HL-60 (cell line): ENCODE results near the gene PRR13.
A peak's percentile ranks its signal among the peaks of the same experiment; 100 is the strongest.

Experiments used
- DNase-seq, 2 experiments: peaks; one replicate each; pipeline ENCODE4 v3.0.0-alpha.2; 2010 to 2020; ENCODE audit warnings: low read depth in 1 of 2, low spot score in 1 of 2
- H3K27ac ChIP-seq: fragments of 250-450 bp; sonication (Bioruptor Pico); replicated peaks from 2 replicates; pipeline ENCODE4 v1.5.1; 2020; ENCODE audit warnings: mild to moderate bottlenecking, moderate library complexity
- H3K27me3 ChIP-seq: fragments of 250-450 bp; sonication (Bioruptor Pico); 2 replicates; pipeline ENCODE4 v1.5.1; 2021; ENCODE audit warnings: mild to moderate bottlenecking, moderate library complexity; ENCODE audit not compliant: insufficient read depth, poor library complexity, severe bottlenecking
- H3K4me3 ChIP-seq: replicated peaks from 2 replicates; pipeline ENCODE4 v1.5.1; 2011; ENCODE audit warnings: mild to moderate bottlenecking, control low read depth, low read length; ENCODE audit not compliant: insufficient read depth
- GABPA ChIP-seq: IDR thresholded peaks from 2 replicates; pipeline ENCODE4 v1.6.1; 2012; ENCODE audit warnings: low read depth
- POLR2AphosphoS5 ChIP-seq: IDR thresholded peaks from 2 replicates; pipeline ENCODE4 v1.6.1; 2012; ENCODE audit warnings: low read depth
- SPI1 ChIP-seq: IDR thresholded peaks from 2 replicates; pipeline ENCODE4 v1.6.1; 2012; ENCODE audit warnings: low read depth, mild to moderate bottlenecking, borderline replicate concordance
- TF ChIP-seq, protein P1 (sequence below): IDR thresholded peaks from one replicate; pipeline ENCODE4 v1.5.1; 2011; ENCODE audit warnings: low read length, control low read depth, inconsistent platforms; ENCODE audit not compliant: insufficient read depth
- TF ChIP-seq, protein P2 (sequence below): IDR thresholded peaks from 2 replicates; pipeline ENCODE4 v1.6.1; 2012; ENCODE audit warnings: low read depth; ENCODE audit not compliant: insufficient replicate concordance

The PRR13 gene

DNA sequence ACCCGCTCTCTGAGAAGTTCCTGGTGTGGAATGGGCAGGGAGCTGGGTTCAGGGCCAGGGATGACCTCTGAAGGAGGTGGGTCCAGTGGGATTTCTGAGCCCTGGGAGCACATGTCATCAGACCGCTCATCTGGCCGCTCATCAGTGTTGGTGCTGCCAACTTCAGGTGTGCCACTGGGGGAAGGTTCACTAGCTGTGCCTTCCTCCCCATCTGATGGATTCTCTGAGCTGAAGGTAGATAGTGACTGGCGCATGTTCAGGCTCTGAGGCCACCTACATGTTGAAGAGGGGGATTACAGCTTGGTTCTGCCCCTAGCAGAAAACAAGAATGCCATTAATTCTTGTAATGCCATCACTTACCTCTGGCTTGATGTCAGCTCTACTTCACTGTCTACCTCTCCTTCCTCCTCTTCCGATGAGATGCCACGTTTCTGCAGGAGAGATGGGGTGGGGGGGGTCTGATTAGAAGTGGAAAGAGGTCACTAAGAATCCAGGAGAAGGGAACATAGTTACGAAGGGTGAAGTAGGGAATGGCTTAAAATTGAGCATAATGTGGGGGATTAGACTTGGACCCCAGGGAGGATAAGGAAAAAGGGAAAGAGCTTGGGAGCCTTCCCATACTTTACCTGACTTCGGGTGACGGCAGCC, 40.5 kb downstream of the PRR13 start:
- no peak overlapping the region for H3K4me3 ChIP-seq
- H3K27ac ChIP-seq = no peak overlapping the region
- TF ChIP-seq, protein P1, sequence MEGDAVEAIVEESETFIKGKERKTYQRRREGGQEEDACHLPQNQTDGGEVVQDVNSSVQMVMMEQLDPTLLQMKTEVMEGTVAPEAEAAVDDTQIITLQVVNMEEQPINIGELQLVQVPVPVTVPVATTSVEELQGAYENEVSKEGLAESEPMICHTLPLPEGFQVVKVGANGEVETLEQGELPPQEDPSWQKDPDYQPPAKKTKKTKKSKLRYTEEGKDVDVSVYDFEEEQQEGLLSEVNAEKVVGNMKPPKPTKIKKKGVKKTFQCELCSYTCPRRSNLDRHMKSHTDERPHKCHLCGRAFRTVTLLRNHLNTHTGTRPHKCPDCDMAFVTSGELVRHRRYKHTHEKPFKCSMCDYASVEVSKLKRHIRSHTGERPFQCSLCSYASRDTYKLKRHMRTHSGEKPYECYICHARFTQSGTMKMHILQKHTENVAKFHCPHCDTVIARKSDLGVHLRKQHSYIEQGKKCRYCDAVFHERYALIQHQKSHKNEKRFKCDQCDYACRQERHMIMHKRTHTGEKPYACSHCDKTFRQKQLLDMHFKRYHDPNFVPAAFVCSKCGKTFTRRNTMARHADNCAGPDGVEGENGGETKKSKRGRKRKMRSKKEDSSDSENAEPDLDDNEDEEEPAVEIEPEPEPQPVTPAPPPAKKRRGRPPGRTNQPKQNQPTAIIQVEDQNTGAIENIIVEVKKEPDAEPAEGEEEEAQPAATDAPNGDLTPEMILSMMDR = no peak
- TF ChIP-seq POLR2AphosphoS5 = peak; percentile 38
- no peak for DNase-seq
- H3K27me3 ChIP-seq = no peaks in the 10 kb centered on the region

DNA sequence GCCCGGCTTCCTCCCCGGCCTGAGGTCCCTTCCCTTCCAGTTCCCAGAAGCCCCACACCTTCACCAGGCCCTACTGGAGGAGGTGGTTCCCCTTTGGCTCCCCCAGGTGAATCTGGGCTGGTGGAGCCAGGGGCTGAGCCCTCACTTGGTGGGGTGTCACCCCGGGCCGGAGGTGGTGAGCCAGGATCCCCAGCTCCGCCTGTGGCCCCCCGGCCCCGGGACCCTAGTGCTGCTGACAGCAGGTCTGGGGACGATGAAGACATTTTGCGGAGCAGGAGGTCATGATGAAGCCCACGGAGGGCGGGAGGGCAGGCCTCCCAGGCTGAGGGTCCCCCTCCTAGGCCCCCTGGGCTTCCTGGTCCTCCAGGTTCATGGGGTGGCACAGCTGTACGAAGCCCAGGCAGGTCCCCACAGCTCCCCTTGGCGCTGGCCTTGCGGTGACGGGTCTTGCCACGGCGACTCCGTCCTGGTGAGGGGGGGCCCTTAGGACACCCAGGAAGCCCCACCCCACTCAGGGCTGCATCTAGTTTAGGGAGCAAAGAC, 41.2 kb downstream of the PRR13 start:
- TF ChIP-seq, protein P1 = no peak
- TF ChIP-seq, protein P2, sequence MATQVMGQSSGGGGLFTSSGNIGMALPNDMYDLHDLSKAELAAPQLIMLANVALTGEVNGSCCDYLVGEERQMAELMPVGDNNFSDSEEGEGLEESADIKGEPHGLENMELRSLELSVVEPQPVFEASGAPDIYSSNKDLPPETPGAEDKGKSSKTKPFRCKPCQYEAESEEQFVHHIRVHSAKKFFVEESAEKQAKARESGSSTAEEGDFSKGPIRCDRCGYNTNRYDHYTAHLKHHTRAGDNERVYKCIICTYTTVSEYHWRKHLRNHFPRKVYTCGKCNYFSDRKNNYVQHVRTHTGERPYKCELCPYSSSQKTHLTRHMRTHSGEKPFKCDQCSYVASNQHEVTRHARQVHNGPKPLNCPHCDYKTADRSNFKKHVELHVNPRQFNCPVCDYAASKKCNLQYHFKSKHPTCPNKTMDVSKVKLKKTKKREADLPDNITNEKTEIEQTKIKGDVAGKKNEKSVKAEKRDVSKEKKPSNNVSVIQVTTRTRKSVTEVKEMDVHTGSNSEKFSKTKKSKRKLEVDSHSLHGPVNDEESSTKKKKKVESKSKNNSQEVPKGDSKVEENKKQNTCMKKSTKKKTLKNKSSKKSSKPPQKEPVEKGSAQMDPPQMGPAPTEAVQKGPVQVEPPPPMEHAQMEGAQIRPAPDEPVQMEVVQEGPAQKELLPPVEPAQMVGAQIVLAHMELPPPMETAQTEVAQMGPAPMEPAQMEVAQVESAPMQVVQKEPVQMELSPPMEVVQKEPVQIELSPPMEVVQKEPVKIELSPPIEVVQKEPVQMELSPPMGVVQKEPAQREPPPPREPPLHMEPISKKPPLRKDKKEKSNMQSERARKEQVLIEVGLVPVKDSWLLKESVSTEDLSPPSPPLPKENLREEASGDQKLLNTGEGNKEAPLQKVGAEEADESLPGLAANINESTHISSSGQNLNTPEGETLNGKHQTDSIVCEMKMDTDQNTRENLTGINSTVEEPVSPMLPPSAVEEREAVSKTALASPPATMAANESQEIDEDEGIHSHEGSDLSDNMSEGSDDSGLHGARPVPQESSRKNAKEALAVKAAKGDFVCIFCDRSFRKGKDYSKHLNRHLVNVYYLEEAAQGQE = no peak
- TF ChIP-seq POLR2AphosphoS5 (peak; percentile 49; the same call in 1 of the 2 replicates), GABPA (no peak), SPI1 (no peak)
- Histone ChIP-seq H3K4me3 (no peak overlapping the region), H3K27ac (no peak overlapping the region), H3K27me3 (no peaks in the 10 kb centered on the region)
- no peak for DNase-seq

DNA sequence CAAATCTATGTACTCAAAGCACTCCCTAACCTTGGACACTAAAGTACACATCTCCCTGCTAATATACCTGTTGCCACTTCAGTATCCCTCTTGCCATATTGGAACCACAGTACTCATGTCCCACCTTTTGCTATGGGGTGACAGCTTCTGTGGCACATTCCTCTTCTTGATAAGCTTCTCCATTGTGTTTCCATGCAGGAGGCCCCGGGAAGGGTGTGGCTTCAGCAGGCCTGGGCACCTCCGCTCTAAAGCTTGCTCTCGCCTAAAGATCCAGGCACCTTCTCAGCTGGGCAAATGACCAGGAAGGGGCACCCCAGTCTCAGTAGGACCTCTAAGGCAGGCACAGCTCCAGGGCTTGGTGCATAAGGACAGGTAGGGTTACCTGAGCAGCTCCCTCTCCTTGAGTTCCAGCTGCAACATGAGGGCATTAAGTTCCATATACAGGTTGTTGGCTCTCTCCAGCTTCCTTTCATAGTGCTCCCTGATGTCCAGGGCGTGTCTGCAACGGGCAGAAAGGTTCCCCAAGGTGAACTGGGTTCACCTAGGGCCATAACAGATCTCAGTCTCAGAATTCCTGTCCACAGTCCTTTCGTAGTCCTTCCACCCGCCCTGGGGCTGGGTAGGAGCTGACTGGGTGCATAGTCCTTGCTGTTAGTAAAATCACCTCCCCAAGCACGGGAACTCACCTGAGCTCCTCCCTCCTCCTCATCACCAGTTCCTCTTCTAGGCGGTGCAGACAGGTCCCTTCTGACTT, 41.9 kb downstream of the PRR13 start:
- Histone ChIP-seq H3K27ac (no peak overlapping the region), H3K4me3 (no peak overlapping the region), H3K27me3 (no peaks in the 10 kb centered on the region)
- TF ChIP-seq, protein P2 = no peak
- no peak for TF ChIP-seq GABPA
- no peak for TF ChIP-seq SPI1
- peak; percentile 45 for TF ChIP-seq POLR2AphosphoS5
- TF ChIP-seq, protein P1 = no peak
- DNase-seq = no peak
